HepG2 (cell line): ENCODE measurements around the gene COL4A3. TPM values are rescaled to one million over a fixed set of nuclear protein-coding genes. Genes with fewer than 3 reads are reported as not detected.

Experiments
- ATAC-seq: fragments of 200-7000 bp; cut with Tn5 transposase; 3 replicates; pipeline ENCODE4 v1.9.1; 2020; ENCODE audit warnings: mild to moderate bottlenecking, moderate library complexity
- BruUV-seq: library from RNA; stranded (reverse); fragments of 400-500 nt; replicated peaks from 2 replicates; lab custom pipeline; 2021; lab: Mats Ljungman, UMichigan
- CTCF ChIA-PET: fragments of 300-600 bp; formaldehyde crosslinking; extraction: SDS; loops from one replicate; lab custom pipeline; 2021; ENCODE audit warnings: low total read pairs, inconsistent platforms, low intra/inter-chr PET ratio; lab: Yijun Ruan, JAX
- POLR2A ChIA-PET: fragments of 350-600 bp; sonication (Branson Sonifier 250); formaldehyde crosslinking; loops from one replicate; lab custom pipeline; 2020; ENCODE audit warnings: antibody characterized with exemption, inconsistent platforms; lab: Yijun Ruan, JAX
- DNase-seq: peaks from one replicate; pipeline ENCODE4 v3.0.0-alpha.2; 2015; ENCODE audit warnings: low spot score
- FAIRE-seq: peaks from 3 replicates; lab custom pipeline; 2011; peaks lifted over from hg19 to GRCh38; lab: Jason Lieb, UNC
- H2AFZ ChIP-seq: one replicate; pipeline ENCODE4 v1.6.1; 2011; ENCODE audit warnings: low read length, inconsistent platforms
- H3K27ac ChIP-seq: fragments of 300-600 bp; 3 replicates; pipeline ENCODE4 v1.8.0; 2011; ENCODE audit warnings: mixed run types, mild to moderate bottlenecking, mixed read lengths, low read length, inconsistent platforms; ENCODE audit not compliant: insufficient read depth; ENCODE audit errors: extremely low read length
- H3K27me3 ChIP-seq, 2 experiments: fragments of 200-600 bp in 1 of 2; 2 replicates in 1 of 2; 3 replicates in 1 of 2; pipeline versions ENCODE4 v1.6.0 to v1.8.0; 2011; ENCODE audit warnings: low read length in 2 of 2, mild to moderate bottlenecking in 2 of 2, moderate library complexity in 2 of 2, inconsistent platforms in 1 of 2; ENCODE audit not compliant: insufficient read depth in 2 of 2, control insufficient read depth in 1 of 2
- H3K36me3 ChIP-seq, 2 experiments: fragments of 200-600 bp in 1 of 2; replicated peaks in 1 of 2; 2 replicates in 1 of 2; 3 replicates in 1 of 2; pipeline versions ENCODE4 v1.5.1 to v1.8.0; 2011; ENCODE audit warnings: low read length in 2 of 2, inconsistent platforms in 1 of 2; ENCODE audit not compliant: insufficient read depth in 2 of 2, control insufficient read depth in 1 of 2
- H3K4me1 ChIP-seq: 2 replicates; pipeline ENCODE4 v1.5.1; 2012; ENCODE audit warnings: low read length, inconsistent platforms; ENCODE audit not compliant: insufficient read depth
- H3K4me2 ChIP-seq: 2 replicates; pipeline ENCODE4 v1.6.0; 2011; ENCODE audit warnings: low read depth, low read length, inconsistent platforms
- H3K4me3 ChIP-seq, 3 experiments: fragments of 200-600 bp in 1 of 3; sonication (generic), shearing (Covaris generic) in 1 of 3; replicated peaks in 1 of 3; 2 replicates each; pipeline ENCODE4 v1.5.1; 2011 to 2016; ENCODE audit warnings: low read length in 3 of 3, inconsistent platforms in 2 of 3, low read depth in 2 of 3, mild to moderate bottlenecking in 2 of 3, control low read depth in 1 of 3, mixed read lengths in 1 of 3; ENCODE audit not compliant: insufficient read depth in 1 of 3
- H3K79me2 ChIP-seq: one replicate; pipeline ENCODE4 v1.6.1; 2011; ENCODE audit warnings: low read length, inconsistent platforms; ENCODE audit not compliant: insufficient read depth
- H3K9ac ChIP-seq: 2 replicates; pipeline ENCODE4 v1.6.0; 2011; ENCODE audit warnings: mild to moderate bottlenecking, low read depth, low read length, inconsistent platforms; ENCODE audit not compliant: insufficient read depth
- H3K9me3 ChIP-seq: 2 replicates; pipeline ENCODE4 v1.5.1; 2012; ENCODE audit warnings: mild to moderate bottlenecking, low read length
- H4K20me1 ChIP-seq: 2 replicates; pipeline ENCODE4 v1.6.0; 2011; ENCODE audit warnings: inconsistent platforms, mild to moderate bottlenecking, low read length, moderate library complexity; ENCODE audit not compliant: insufficient read depth
- ATAD3A ChIP-seq: sonication (generic); formaldehyde crosslinking; IDR thresholded peaks from 2 replicates; pipeline ENCODE4 v1.4.0; 2020; ENCODE audit warnings: missing genetic modification reagents
- EED ChIP-seq: sonication (generic); formaldehyde crosslinking; IDR thresholded peaks from 2 replicates; pipeline ENCODE4 v1.5.0; 2020; ENCODE audit warnings: mild to moderate bottlenecking, missing genetic modification reagents
- GATA4 ChIP-seq: sonication (generic); IDR thresholded peaks from 2 replicates; pipeline ENCODE4 v1.6.1; 2016; ENCODE audit warnings: antibody characterized with exemption, low read depth, borderline replicate concordance
- MAZ ChIP-seq, 2 experiments: sonication (generic) in 1 of 2; formaldehyde crosslinking in 1 of 2; IDR thresholded peaks; 2 replicates each; pipeline versions ENCODE4 v1.5.0 to v1.6.1; 2012 to 2020; ENCODE audit warnings: low read depth in 2 of 2, mild to moderate bottlenecking in 2 of 2, borderline replicate concordance in 1 of 2, improper control_type of control experiment in 1 of 2, low read length in 1 of 2, missing genetic modification reagents in 1 of 2, moderate library complexity in 1 of 2
- MYC ChIP-seq: sonication (generic); formaldehyde crosslinking; IDR thresholded peaks from 2 replicates; pipeline ENCODE4 v1.9.0; 2021; ENCODE audit warnings: missing genetic modification reagents, borderline replicate concordance
- PCBP1 ChIP-seq: fragments of 200-400 bp; formaldehyde crosslinking; IDR thresholded peaks from 2 replicates; pipeline ENCODE4 v1.6.1; 2017; ENCODE audit warnings: mild to moderate bottlenecking, low read depth, low read length, borderline replicate concordance
- SRF ChIP-seq: IDR thresholded peaks from 2 replicates; pipeline ENCODE4 v1.6.1; 2011; ENCODE audit warnings: mild to moderate bottlenecking, low read depth, low read length, moderate library complexity
- ZNF235 ChIP-seq: sonication (generic); formaldehyde crosslinking; IDR thresholded peaks from 2 replicates; pipeline ENCODE4 v1.8.1; 2023; ENCODE audit warnings: mild to moderate bottlenecking, missing genetic modification reagents, borderline replicate concordance
- ZNF598 ChIP-seq: sonication (generic); formaldehyde crosslinking; IDR thresholded peaks from 2 replicates; pipeline ENCODE4 v1.5.1; 2020; ENCODE audit warnings: mild to moderate bottlenecking, missing genetic modification reagents, borderline replicate concordance
- ZNF619 ChIP-seq: sonication (generic); formaldehyde crosslinking; IDR thresholded peaks from 2 replicates; pipeline ENCODE4 v1.4.0; 2020; ENCODE audit warnings: mild to moderate bottlenecking, missing genetic modification reagents
- WGBS: methylation state at CpG from one replicate; pipeline ENCODE4 v1.1.6; 2017; ENCODE audit warnings: low lambda C conversion rate; 5-methylcytosine and 5-hydroxymethylcytosine counted together
- in situ Hi-C: cut with HindIII; loops from 2 replicates; pipeline ENCODE4 v1.10.0; 2017; ENCODE audit warnings: low pct_unique_long_range_greater_than_20kb; ENCODE audit not compliant: extremely low pct_ligation_motif_present
- intact Hi-C: fragments of 100-400 bp; cut with micrococcal nuclease; formaldehyde crosslinking; loops from one replicate; pipeline ENCODE4 v1.10.0; 2022; ENCODE audit not compliant: unreplicated experiment
- polyA plus RNA-seq, 8 experiments: library from polyadenylated mRNA; depleted of rRNA in 3 of 8; stranded (reverse) in 7 of 8; unstranded in 1 of 8; fragments of >200 nt; fragmentation: Illumina TruSeq in 4 of 8; extraction: Trizol in 4 of 8; gene quantifications; 2 replicates each; pipeline versions ENCODE4 v1.2.1 to v1.2.3, GENCODE V29; 2011 to 2016; ENCODE audit warnings: low read depth in 4 of 8, missing spikeins in 1 of 8, mixed read lengths in 1 of 8; ENCODE audit not compliant: insufficient read depth in 1 of 8
- total RNA-seq, 5 experiments: library from RNA; depleted of rRNA; stranded (reverse); fragments of >200 nt; fragmentation: Illumina TruSeq; extraction: Trizol; gene quantifications; 2 replicates each; pipeline ENCODE4 v1.2.3, GENCODE V29; 2016; ENCODE audit warnings: low read depth in 1 of 5
- TF ChIP-seq, protein P1 (sequence below): sonication (generic); formaldehyde crosslinking; IDR thresholded peaks from 2 replicates; pipeline ENCODE4 v1.5.1; 2020; ENCODE audit warnings: mild to moderate bottlenecking, moderate library complexity, missing genetic modification reagents
- TF ChIP-seq, protein P2 (sequence below): sonication (generic); formaldehyde crosslinking; IDR thresholded peaks from 2 replicates; pipeline ENCODE4 v1.5.1; 2020; ENCODE audit warnings: mild to moderate bottlenecking, missing genetic modification reagents, borderline replicate concordance
- TF ChIP-seq, protein P3 (sequence below): sonication (generic); formaldehyde crosslinking; IDR thresholded peaks from 2 replicates; pipeline ENCODE4 v1.4.0; 2020; ENCODE audit warnings: mild to moderate bottlenecking, missing genetic modification reagents
- TF ChIP-seq, protein P4 (sequence below): IDR thresholded peaks from 2 replicates; pipeline ENCODE4 v1.6.1; 2012; ENCODE audit warnings: inconsistent platforms

COL4A3 gene
- total and polyA plus RNA-seq, 2 of the 13 experiments (the other 11 are each of a cell fraction or from before 2014, with no cell fraction given), result 0.02 TPM; not detected in 1

GRCh38 chr2:227237786-227238185 is 73.4 kb downstream of the COL4A3 start:
- H4K20me1 ChIP-seq, result no peaks in the 10 kb centered on the region
- H3K36me3 ChIP-seq, result no peaks in the 10 kb centered on the region
- H3K27me3 ChIP-seq, result 0 out of 5 replicates have a peak, but pooled peaks cover 0 to 4% of the 10 kb centered on the region in 2 experiments
- ChIA-PET CTCF (interaction anchor here (2.7 kb wide), 1 partner anchor 107 kb away, joined by 46 read pairs; no protein-coding TSS in a partner anchor), POLR2A (no interaction called here)
- no peaks in the 10 kb centered on the region for H3K9me3 ChIP-seq
- in situ Hi-C loops (no loop called here), intact Hi-C loops (loop anchor here (1.0 to 5.0 kb wide), 4 partner anchors 75 to 1565 kb away; partner anchors contain the start of gene MFF)
- H2AFZ ChIP-seq, result no peak overlapping the region
- DNase-seq (no peak), ATAC-seq (no peak), FAIRE-seq (no peak)
- no peak overlapping the region for H3K27ac ChIP-seq
- H3K4me2 ChIP-seq, result no peak overlapping the region
- WGBS, result 18% methylated on average over 5 of the region's 5 CpGs
- H3K4me3 ChIP-seq, result no peak overlapping the region
- TF ChIP-seq, protein P1, sequence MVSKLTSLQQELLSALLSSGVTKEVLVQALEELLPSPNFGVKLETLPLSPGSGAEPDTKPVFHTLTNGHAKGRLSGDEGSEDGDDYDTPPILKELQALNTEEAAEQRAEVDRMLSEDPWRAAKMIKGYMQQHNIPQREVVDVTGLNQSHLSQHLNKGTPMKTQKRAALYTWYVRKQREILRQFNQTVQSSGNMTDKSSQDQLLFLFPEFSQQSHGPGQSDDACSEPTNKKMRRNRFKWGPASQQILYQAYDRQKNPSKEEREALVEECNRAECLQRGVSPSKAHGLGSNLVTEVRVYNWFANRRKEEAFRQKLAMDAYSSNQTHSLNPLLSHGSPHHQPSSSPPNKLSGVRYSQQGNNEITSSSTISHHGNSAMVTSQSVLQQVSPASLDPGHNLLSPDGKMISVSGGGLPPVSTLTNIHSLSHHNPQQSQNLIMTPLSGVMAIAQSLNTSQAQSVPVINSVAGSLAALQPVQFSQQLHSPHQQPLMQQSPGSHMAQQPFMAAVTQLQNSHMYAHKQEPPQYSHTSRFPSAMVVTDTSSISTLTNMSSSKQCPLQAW (CRISPR knock-in tag), result no peak
- TF ChIP-seq, protein P2, sequence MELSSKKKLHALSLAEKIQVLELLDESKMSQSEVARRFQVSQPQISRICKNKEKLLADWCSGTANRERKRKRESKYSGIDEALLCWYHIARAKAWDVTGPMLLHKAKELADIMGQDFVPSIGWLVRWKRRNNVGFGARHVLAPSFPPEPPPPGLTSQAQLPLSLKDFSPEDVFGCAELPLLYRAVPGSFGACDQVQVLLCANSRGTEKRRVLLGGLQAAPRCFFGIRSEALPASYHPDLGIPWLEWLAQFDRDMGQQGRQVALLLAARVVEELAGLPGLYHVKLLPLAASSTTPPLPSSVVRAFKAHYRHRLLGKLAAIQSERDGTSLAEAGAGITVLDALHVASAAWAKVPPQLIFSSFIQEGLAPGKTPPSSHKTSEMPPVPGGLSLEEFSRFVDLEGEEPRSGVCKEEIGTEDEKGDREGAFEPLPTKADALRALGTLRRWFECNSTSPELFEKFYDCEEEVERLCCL (CRISPR knock-in tag), result no peak
- TF ChIP-seq MYC (CRISPR knock-in tag), result no peak
- TF ChIP-seq, protein P3, sequence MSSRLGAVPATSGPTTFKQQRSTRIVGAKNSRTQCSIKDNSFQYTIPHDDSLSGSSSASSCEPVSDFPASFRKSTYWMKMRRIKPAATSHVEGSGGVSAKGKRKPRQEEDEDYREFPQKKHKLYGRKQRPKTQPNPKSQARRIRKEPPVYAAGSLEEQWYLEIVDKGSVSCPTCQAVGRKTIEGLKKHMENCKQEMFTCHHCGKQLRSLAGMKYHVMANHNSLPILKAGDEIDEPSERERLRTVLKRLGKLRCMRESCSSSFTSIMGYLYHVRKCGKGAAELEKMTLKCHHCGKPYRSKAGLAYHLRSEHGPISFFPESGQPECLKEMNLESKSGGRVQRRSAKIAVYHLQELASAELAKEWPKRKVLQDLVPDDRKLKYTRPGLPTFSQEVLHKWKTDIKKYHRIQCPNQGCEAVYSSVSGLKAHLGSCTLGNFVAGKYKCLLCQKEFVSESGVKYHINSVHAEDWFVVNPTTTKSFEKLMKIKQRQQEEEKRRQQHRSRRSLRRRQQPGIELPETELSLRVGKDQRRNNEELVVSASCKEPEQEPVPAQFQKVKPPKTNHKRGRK (CRISPR knock-in tag), result no peak
- TF ChIP-seq, protein P4, sequence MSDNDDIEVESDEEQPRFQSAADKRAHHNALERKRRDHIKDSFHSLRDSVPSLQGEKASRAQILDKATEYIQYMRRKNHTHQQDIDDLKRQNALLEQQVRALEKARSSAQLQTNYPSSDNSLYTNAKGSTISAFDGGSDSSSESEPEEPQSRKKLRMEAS, result no peak
- TF ChIP-seq ZNF598 (CRISPR knock-in tag), result no peak
- TF ChIP-seq SRF, result no peak
- TF ChIP-seq ZNF619 (CRISPR knock-in tag), result no peak
- TF ChIP-seq ZNF235 (CRISPR knock-in tag), result no peak
- no peak for TF ChIP-seq GATA4
- no peak for TF ChIP-seq EED (CRISPR knock-in tag)
- no peak for TF ChIP-seq ATAD3A
- TF ChIP-seq PCBP1, result no peak
- no peak for TF ChIP-seq MAZ (IDR thresholded peaks at IDR 0.05; ENCODE audit: borderline replicate concordance, low read depth, low read length)
- TF ChIP-seq MAZ (CRISPR knock-in tag; IDR thresholded peaks at IDR 0.05; ENCODE audit: low read depth), result no peak
- BruUV-seq, result no TSS peak
- no peaks in the 10 kb centered on the region for H3K79me2 ChIP-seq
- H3K4me1 ChIP-seq, result no peaks in the 10 kb centered on the region
- no peak overlapping the region for H3K9ac ChIP-seq
